Measurements from ENCODE around the gene CACNA1B.

DNA sequence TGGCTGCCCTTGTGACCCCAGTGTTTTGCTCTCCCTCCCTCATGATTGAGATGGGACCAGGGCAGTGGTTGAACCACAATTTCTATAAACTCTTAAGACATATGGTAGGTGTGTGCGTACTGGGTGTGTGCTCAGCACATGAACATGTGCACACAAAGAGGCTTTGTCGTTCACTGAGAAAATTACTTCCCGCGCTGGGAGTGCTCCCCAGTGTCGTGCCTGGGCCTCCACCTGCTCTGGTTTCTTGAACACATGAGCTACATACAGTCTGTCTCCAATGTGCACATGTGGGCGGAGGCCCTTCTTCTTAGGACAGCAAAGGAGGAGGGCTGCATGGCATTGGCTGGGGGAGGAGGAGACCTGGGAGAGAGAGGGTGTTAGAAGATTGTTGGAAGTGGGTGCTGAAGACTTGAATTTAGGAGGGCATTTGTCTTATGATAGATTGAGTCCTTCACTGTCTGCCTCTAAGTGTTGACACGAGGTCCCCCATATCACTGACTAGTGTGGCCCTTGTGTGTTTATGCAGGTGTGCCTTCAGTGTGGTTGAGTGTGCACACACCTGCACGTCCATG is 170.0 kb downstream of the CACNA1B start:
- no peak for TF ChIP-seq POLR2A (IDR thresholded peaks at IDR 0.05)
- TF ChIP-seq, protein P1, sequence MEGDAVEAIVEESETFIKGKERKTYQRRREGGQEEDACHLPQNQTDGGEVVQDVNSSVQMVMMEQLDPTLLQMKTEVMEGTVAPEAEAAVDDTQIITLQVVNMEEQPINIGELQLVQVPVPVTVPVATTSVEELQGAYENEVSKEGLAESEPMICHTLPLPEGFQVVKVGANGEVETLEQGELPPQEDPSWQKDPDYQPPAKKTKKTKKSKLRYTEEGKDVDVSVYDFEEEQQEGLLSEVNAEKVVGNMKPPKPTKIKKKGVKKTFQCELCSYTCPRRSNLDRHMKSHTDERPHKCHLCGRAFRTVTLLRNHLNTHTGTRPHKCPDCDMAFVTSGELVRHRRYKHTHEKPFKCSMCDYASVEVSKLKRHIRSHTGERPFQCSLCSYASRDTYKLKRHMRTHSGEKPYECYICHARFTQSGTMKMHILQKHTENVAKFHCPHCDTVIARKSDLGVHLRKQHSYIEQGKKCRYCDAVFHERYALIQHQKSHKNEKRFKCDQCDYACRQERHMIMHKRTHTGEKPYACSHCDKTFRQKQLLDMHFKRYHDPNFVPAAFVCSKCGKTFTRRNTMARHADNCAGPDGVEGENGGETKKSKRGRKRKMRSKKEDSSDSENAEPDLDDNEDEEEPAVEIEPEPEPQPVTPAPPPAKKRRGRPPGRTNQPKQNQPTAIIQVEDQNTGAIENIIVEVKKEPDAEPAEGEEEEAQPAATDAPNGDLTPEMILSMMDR (IDR thresholded peaks at IDR 0.05): no peak
- no peak for TF ChIP-seq POLR2AphosphoS5 (IDR thresholded peaks at IDR 0.05)

Data from gastroesophageal sphincter (tissue), 3 donors.